ENCODE data around the gene ARHGAP44. TPM values are rescaled to one million over a fixed set of nuclear protein-coding genes. Genes with fewer than 3 reads are reported as not detected.

ARHGAP44 gene
- total and polyA plus RNA-seq, 2 donors (not counting 3 experiments of a cell fraction or from before 2014, with no cell fraction given): 0.11 to 0.42 TPM

GRCh38 chr17:12927541-12928425, 138.5 kb downstream of the ARHGAP44 start:
- H4K20me1 ChIP-seq (replicated peaks; ENCODE audit: control insufficient read depth, extremely low read depth, insufficient read depth, low read length): no peaks in the 10 kb centered on the region
- ChIA-PET POLR2A (no interaction called here), CTCF (no interaction called here)
- intact Hi-C loops (cut with micrococcal nuclease): no loop called here
- H3K9me3 ChIP-seq (replicated peaks; ENCODE audit: control insufficient read depth, insufficient read depth, low read length): no peaks in the 10 kb centered on the region
- TF ChIP-seq MYC (IDR thresholded peaks at IDR 0.05; ENCODE audit: low read depth, low read length) (no peak), CTCF (IDR thresholded peaks at IDR 0.05; ENCODE audit: extremely low read depth in 1 of 2, insufficient read depth in 1 of 2, low read depth in 1 of 2, low read length in 2 of 2) (no peak), MAX (IDR thresholded peaks at IDR 0.05; ENCODE audit: insufficient read depth, insufficient read length) (no peak), FOS (IDR thresholded peaks at IDR 0.05; ENCODE audit: borderline replicate concordance, insufficient read depth, low read length) (no peak), POLR2A (IDR thresholded peaks at IDR 0.05; ENCODE audit: low read depth, low read length) (no peak), JUN (IDR thresholded peaks at IDR 0.05; ENCODE audit: borderline replicate concordance, insufficient read depth, insufficient read length, low read depth) (no peak), GATA2 (IDR thresholded peaks at IDR 0.05; ENCODE audit: insufficient read depth, insufficient read length, low read depth, low read length) (no peak), EZH2 (IDR thresholded peaks at IDR 0.05; ENCODE audit: borderline replicate concordance, low read depth, low read length, severe bottlenecking) (no peak), POLR2AphosphoS5 (IDR thresholded peaks at IDR 0.05; ENCODE audit: insufficient read depth, low read depth, low read length) (no peak)
- no peak overlapping the region for H2AFZ ChIP-seq (ENCODE audit: low read depth, low read length)
- H3K36me3 ChIP-seq (ENCODE audit: control insufficient read depth in 2 of 2, extremely low read depth in 1 of 2, insufficient read depth in 2 of 2, low read length in 2 of 2): no peaks in the 10 kb centered on the region
- DNase-seq (ENCODE audit: low read depth, low spot score): peak; percentile 32
- no peak overlapping the region for H3K4me3 ChIP-seq (replicated peaks in 1 of 3; ENCODE audit: insufficient read depth in 1 of 3, low read depth in 1 of 3, low read length in 3 of 3)
- H3K27ac ChIP-seq (ENCODE audit: insufficient read depth, low read depth, low read length): no peak overlapping the region
- dilution Hi-C loops (cut with MboI; ENCODE audit: extremely low pct_ligation_motif_present, low sequenced_read_pairs): no loop called here
- H3K27me3 ChIP-seq (ENCODE audit: control insufficient read depth in 2 of 2, insufficient read depth in 2 of 2, low read length in 2 of 2): no peaks in the 10 kb centered on the region
- BruUV-seq (replicated peaks): no TSS peak
- no peaks in the 10 kb centered on the region for H3K9me1 ChIP-seq (replicated peaks; ENCODE audit: control insufficient read depth, extremely low read depth, insufficient read depth, low read length)
- H3K79me2 ChIP-seq (ENCODE audit: control insufficient read depth, insufficient read depth, low read length): no peaks in the 10 kb centered on the region
- no peak overlapping the region for H3K4me2 ChIP-seq (ENCODE audit: insufficient read depth, low read length)
- FAIRE-seq: no peak
- H3K4me1 ChIP-seq (ENCODE audit: control insufficient read depth, extremely low read depth, insufficient read depth, low read length): no peaks in the 10 kb centered on the region
- no peak overlapping the region for H3K9ac ChIP-seq (replicated peaks; ENCODE audit: extremely low read depth, insufficient read depth, low read length)

Measured in endothelial cell of umbilical vein (primary cell).